GM18858 (cell line): ENCODE results near the gene ARHGAP8.
"Not testable (repeated sequence)": the region's sequence is repeated elsewhere in the genome, so short reads cannot be mapped to it uniquely, and the experiment has no call there.

Experiments used
- ATAC-seq: cut with Tn5 transposase; IDR thresholded peaks from one replicate; pipeline ENCODE4 v1.9.1; 2021; ENCODE audit not compliant: unreplicated experiment

ARHGAP8 gene

GRCh38 chr22:44848791-44849420, 96.5 kb downstream of the ARHGAP8 start:
- no peak for ATAC-seq

GRCh38 chr22:44850946-44851345, 98.6 kb downstream of the ARHGAP8 start:
- no peak for ATAC-seq

- not testable (repeated sequence) for ATAC-seq
Measured at GRCh38 chr22:44854641-44855040, 102.3 kb downstream of the ARHGAP8 start.

DNA sequence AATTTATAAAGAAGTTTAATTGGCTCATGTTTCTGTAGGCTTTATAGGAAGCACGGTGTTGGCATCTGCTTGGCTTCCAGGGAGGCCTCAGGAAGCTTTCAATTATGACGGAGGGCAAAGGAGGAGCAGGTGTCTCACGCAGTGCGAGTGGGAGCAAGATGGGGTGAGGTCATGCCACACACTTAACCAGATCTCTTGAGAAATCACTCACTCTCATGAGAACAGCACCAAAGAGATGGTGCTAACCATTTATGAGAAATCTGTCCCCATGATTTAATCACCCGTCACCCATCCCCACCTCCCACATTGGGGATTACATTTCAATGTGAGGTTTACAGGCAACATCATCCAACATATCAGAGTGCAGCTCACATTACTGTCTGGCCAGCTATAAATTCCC, 103.5 kb downstream of the ARHGAP8 start:
- no peak for ATAC-seq

DNA sequence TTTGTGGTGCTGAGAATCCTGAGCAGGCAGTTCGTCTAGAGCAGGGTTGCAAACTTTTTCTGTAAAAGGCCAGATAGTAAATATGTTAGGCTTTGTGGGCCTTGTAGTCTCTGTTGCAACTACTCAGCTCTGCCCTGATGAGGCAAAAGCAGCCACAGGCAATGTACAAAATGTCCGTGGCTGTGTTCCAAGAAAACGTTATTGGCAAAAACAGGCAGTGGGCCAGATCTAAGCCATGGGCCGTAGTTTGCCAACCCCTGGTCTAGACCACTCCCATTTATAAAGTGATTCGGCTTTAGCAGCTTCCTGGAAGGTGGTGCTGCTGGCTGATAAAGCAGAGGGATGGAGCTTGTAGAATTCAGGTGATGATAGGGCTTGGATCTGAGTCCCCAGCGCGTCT, 106.4 kb downstream of the ARHGAP8 start:
- ATAC-seq = not testable (repeated sequence)

- no peak for ATAC-seq
Measured at GRCh38 chr22:44859641-44860040, 107.3 kb downstream of the ARHGAP8 start.

GRCh38 chr22:44860311-44860710, 107.9 kb downstream of the ARHGAP8 start:
- no peak for ATAC-seq

DNA sequence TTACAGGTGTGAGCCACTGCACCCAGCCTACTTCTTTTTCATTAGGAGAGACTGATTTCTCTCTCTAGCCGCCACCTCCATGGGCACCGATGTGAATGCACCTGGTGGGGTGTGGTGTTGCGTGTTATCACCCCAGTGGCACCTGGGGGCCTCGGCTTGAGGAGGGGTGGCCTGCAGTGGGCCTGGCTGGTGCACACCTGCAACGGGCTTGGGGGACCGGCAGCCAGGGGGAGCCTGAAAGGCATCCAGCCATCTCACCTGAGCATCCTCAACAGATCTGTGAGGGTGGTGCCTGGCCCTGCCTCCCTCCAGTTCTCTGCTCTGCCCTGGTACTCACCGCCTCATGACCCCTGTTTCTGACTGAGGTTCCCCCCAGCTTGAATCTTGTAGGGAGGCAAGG, 108.9 kb downstream of the ARHGAP8 start:
- ATAC-seq = no peak

GRCh38 chr22:44862281-44862680, 109.9 kb downstream of the ARHGAP8 start:
- ATAC-seq = no peak

GRCh38 chr22:44862981-44863860, 110.8 kb downstream of the ARHGAP8 start:
- no peak for ATAC-seq

GRCh38 chr22:44865193-44866057, 113.0 kb downstream of the ARHGAP8 start:
- no peak for ATAC-seq

GRCh38 chr22:44869196-44869595, 116.8 kb downstream of the ARHGAP8 start:
- no peak for ATAC-seq

DNA sequence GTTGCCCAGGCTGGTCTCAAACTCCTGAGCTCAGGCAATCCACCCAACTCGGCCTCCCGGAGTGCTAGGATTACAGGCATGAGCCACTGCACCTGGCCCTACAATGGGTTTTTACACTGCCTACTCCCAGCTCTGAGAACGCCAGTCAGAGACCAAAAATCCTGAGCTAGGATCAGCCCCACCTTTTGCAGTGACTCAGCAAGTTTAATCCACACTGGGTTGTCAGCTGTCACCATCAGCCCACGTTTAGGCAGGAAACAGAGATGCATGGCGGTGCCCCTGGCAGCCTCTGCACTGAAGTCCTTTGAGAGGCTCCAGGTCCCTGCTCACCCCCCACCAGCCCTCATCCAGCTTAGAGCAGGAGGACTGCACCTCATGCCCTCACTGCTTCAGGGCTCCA, 117.6 kb downstream of the ARHGAP8 start:
- no peak for ATAC-seq

DNA sequence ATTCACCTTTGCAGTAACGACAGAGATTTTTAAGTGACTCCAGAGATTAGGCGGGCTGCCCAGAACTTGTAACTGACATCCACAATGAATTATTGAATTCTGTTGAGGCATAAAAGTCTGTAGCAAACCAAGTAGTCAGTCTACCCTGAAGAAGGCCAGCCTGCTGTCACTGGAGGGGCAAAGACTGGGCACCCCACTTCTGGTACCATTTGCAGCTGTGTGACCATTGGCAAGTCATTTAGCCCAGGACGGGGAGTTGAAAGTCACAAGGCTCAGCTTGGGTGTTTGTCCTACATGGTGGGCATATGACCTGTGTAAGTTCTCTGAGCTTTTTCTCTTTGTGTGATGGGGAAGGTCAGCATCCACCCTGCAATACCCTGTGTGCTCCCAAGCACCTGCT, 119.4 kb downstream of the ARHGAP8 start:
- ATAC-seq = no peak

- no peak for ATAC-seq
Measured at GRCh38 chr22:44876921-44877320, 124.5 kb downstream of the ARHGAP8 start.

GRCh38 chr22:44878483-44879300, 126.3 kb downstream of the ARHGAP8 start:
- ATAC-seq = no peak

- ATAC-seq = no peak
Measured at GRCh38 chr22:44879301-44879680, 126.9 kb downstream of the ARHGAP8 start.

- ATAC-seq = no peak
Measured at GRCh38 chr22:44880610-44881290, 128.4 kb downstream of the ARHGAP8 start.

- ATAC-seq = no peak
Measured at GRCh38 chr22:44881624-44882023, 129.2 kb downstream of the ARHGAP8 start.
